ENCODE results near the gene PDE11A. TPM values are rescaled to one million over a fixed set of nuclear protein-coding genes. Genes with fewer than 3 reads are reported as not detected.

Gene PDE11A
- total and polyA plus RNA-seq, 2 donors from 2014 or later = 0.58 to 0.82 TPM

GRCh38 chr2:177741866-177742265 is 330.7 kb downstream of the PDE11A start:
- H3K27me3 ChIP-seq (ENCODE audit: control insufficient read depth, insufficient read depth, low read length) = no peaks in the 10 kb centered on the region
- no peak for TF ChIP-seq CTCF (IDR thresholded peaks at IDR 0.05; ENCODE audit: borderline replicate concordance, extremely low read depth, insufficient read depth)
- no peak overlapping the region for H3K9ac ChIP-seq (ENCODE audit: low read length in 3 of 3)
- DNase-seq (no peak), FAIRE-seq (no peak)
- no peaks in the 10 kb centered on the region for H3K9me3 ChIP-seq (ENCODE audit: control insufficient read depth in 2 of 3, insufficient read depth in 1 of 3, low read length in 3 of 3)
- H3K4me1 ChIP-seq (ENCODE audit: control insufficient read depth in 2 of 3, insufficient read depth in 2 of 3, low read depth in 1 of 3, low read length in 3 of 3) = peaks cover 0 to 7% (median 0%) of the 10 kb centered on the region in 3 donors
- H3K4me3 ChIP-seq (ENCODE audit: low read length in 3 of 3) = no peak overlapping the region
- no peak overlapping the region for H3K27ac ChIP-seq (ENCODE audit: low read depth in 2 of 2, low read length in 2 of 2)
- intact Hi-C loops (cut with DNase I) = no loop called here
- H3K36me3 ChIP-seq (ENCODE audit: control insufficient read depth in 2 of 3, insufficient read depth in 3 of 3, low read length in 3 of 3) = no peaks in the 10 kb centered on the region

- intact Hi-C loops (cut with DNase I) = no loop called here
- no peaks in the 10 kb centered on the region for H3K36me3 ChIP-seq (ENCODE audit: control insufficient read depth in 2 of 3, insufficient read depth in 3 of 3, low read length in 3 of 3)
- TF ChIP-seq CTCF (IDR thresholded peaks at IDR 0.05; ENCODE audit: borderline replicate concordance, extremely low read depth, insufficient read depth) = no peak
- H3K4me3 ChIP-seq (ENCODE audit: low read length in 3 of 3) = no peak overlapping the region
- H3K27ac ChIP-seq (ENCODE audit: low read depth in 2 of 2, low read length in 2 of 2) = no peak overlapping the region
- FAIRE-seq = no peak
- DNase-seq = peak in 2 of 5 donors; percentile 42 to 68
- peaks cover 0 to 7% (median 0%) of the 10 kb centered on the region in 3 donors for H3K4me1 ChIP-seq (ENCODE audit: control insufficient read depth in 2 of 3, insufficient read depth in 2 of 3, low read depth in 1 of 3, low read length in 3 of 3)
- no peak overlapping the region for H3K9ac ChIP-seq (ENCODE audit: low read length in 3 of 3)
- H3K27me3 ChIP-seq (ENCODE audit: control insufficient read depth, insufficient read depth, low read length) = no peaks in the 10 kb centered on the region
- H3K9me3 ChIP-seq (ENCODE audit: control insufficient read depth in 2 of 3, insufficient read depth in 1 of 3, low read length in 3 of 3) = no peaks in the 10 kb centered on the region
Observed at GRCh38 chr2:177740700-177741099, 331.9 kb downstream of the PDE11A start.

GRCh38 chr2:177738461-177739235 is 333.9 kb downstream of the PDE11A start:
- intact Hi-C loops (cut with DNase I) = no loop called here
- no peak for FAIRE-seq

More at GRCh38 chr2:177738461-177739235, 333.9 kb downstream of the PDE11A start:
- Histone ChIP-seq H3K27ac (ENCODE audit: low read depth in 2 of 2, low read length in 2 of 2) (no peak overlapping the region), H3K9ac (ENCODE audit: low read length in 3 of 3) (no peak overlapping the region), H3K4me1 (ENCODE audit: control insufficient read depth in 2 of 3, insufficient read depth in 2 of 3, low read depth in 1 of 3, low read length in 3 of 3) (peaks cover 0 to 7% (median 0%) of the 10 kb centered on the region in 3 donors), H3K4me3 (ENCODE audit: low read length in 3 of 3) (no peak overlapping the region), H3K27me3 (ENCODE audit: control insufficient read depth, insufficient read depth, low read length) (no peaks in the 10 kb centered on the region), H3K9me3 (ENCODE audit: control insufficient read depth in 2 of 3, insufficient read depth in 1 of 3, low read length in 3 of 3) (no peaks in the 10 kb centered on the region), H3K36me3 (ENCODE audit: control insufficient read depth in 2 of 3, insufficient read depth in 3 of 3, low read length in 3 of 3) (no peaks in the 10 kb centered on the region)
- TF ChIP-seq CTCF (IDR thresholded peaks at IDR 0.05; ENCODE audit: borderline replicate concordance, extremely low read depth, insufficient read depth) = no peak
- DNase-seq = no peak

Measured in kidney (tissue), 14 donors.